RWPE2 (cell line): ENCODE measurements around the gene TRHDE.

Experiments
- ATAC-seq: fragments of 200-7000 bp; cut with Tn5 transposase; 3 replicates; pipeline ENCODE4 v1.9.1; 2021; ENCODE audit warnings: low read depth
- DNase-seq: peaks from one replicate; pipeline ENCODE4 v3.0.0-alpha.2; 2020; ENCODE audit warnings: low spot score
- H3K27ac ChIP-seq: fragments of 450-650 bp; 2 replicates; pipeline ENCODE4 v1.5.1; 2017; ENCODE audit warnings: mild to moderate bottlenecking; ENCODE audit not compliant: poor library complexity, severe bottlenecking
- H3K27me3 ChIP-seq: fragments of 250-450 bp; sonication (Bioruptor Pico); 2 replicates; pipeline ENCODE4 v1.5.1; 2021; ENCODE audit warnings: mild to moderate bottlenecking, moderate library complexity; ENCODE audit not compliant: insufficient read depth, poor library complexity, severe bottlenecking
- H3K36me3 ChIP-seq: fragments of 250-450 bp; sonication (Bioruptor Pico); 2 replicates; pipeline ENCODE4 v1.5.1; 2020; ENCODE audit warnings: low read depth, mild to moderate bottlenecking, moderate library complexity
- H3K4me1 ChIP-seq: fragments of 250-450 bp; sonication (Bioruptor Pico); 2 replicates; pipeline ENCODE4 v1.5.1; 2021; ENCODE audit warnings: mild to moderate bottlenecking, moderate library complexity; ENCODE audit not compliant: insufficient read depth, poor library complexity, severe bottlenecking
- H3K4me3 ChIP-seq: fragments of 250-450 bp; sonication (Bioruptor Pico); 2 replicates; pipeline ENCODE4 v1.5.1; 2021; ENCODE audit warnings: mild to moderate bottlenecking, moderate library complexity; ENCODE audit not compliant: severe bottlenecking
- H3K9me3 ChIP-seq: fragments of 250-450 bp; sonication (Bioruptor Pico); 2 replicates; pipeline ENCODE4 v1.5.1; 2021; ENCODE audit warnings: mild to moderate bottlenecking, moderate library complexity; ENCODE audit not compliant: severe bottlenecking
- TF ChIP-seq, protein P1 (sequence below): fragments of 450-650 bp; IDR thresholded peaks from one replicate; pipeline ENCODE4 v1.5.1; 2017; ENCODE audit warnings: mild to moderate bottlenecking, moderate library complexity; ENCODE audit not compliant: poor library complexity, severe bottlenecking

TRHDE gene

DNA sequence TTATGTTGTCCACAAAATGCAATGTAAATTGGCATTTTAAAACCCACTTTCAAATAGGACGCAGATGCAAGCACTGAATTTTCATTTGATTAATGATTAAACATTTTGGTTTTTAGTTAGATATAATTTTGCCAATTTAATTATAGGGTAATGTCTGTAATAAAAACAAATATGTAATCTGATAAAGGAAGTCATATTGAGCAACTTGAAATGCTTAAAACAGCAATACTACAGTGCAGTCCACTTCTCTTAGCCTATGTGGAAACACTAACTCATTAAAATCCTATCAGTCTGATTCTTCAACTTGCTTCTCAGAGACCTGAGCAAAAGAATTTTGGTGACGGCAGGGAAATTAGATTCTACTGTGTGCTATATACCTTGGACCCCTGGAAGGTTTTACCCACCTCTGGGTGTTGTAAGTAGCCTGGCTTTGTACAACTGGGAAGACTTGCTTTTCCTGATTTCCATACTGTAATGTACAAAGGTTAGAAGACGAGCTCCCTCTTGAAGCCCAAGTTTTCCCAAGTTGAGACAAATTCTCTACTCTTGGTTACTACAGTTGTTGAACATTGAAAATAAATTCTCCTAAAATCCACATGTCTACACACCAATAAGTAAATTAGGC is 4.1 kb downstream of the TRHDE start:
- Histone ChIP-seq H3K4me1 (no peaks in the 10 kb centered on the region), H3K9me3 (no peaks in the 10 kb centered on the region), H3K27me3 (peaks cover 92% of the 10 kb centered on the region), H3K4me3 (no peak overlapping the region), H3K27ac (no peak overlapping the region), H3K36me3 (no peaks in the 10 kb centered on the region)
- TF ChIP-seq, protein P1, sequence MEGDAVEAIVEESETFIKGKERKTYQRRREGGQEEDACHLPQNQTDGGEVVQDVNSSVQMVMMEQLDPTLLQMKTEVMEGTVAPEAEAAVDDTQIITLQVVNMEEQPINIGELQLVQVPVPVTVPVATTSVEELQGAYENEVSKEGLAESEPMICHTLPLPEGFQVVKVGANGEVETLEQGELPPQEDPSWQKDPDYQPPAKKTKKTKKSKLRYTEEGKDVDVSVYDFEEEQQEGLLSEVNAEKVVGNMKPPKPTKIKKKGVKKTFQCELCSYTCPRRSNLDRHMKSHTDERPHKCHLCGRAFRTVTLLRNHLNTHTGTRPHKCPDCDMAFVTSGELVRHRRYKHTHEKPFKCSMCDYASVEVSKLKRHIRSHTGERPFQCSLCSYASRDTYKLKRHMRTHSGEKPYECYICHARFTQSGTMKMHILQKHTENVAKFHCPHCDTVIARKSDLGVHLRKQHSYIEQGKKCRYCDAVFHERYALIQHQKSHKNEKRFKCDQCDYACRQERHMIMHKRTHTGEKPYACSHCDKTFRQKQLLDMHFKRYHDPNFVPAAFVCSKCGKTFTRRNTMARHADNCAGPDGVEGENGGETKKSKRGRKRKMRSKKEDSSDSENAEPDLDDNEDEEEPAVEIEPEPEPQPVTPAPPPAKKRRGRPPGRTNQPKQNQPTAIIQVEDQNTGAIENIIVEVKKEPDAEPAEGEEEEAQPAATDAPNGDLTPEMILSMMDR, result no peak
- ATAC-seq, result no peak
- no peak for DNase-seq

DNA sequence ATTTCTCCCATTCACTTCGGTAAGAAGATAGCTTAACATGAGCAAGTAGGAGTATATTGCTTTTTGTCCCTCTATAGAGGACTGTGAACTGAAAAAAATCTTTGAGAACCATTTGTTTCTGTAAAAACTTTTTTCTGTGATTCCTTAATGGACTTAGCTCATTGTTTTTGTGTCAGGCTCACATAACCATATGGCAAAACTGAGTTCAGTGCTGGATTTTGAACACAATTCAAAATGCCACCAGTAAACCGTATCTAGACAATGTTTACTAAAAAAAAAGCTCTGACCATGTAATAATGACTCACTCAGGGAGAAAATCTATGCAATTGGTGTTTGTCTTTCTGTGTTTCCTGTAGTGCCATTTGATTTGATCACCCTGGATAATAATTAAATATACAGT is 5.2 kb downstream of the TRHDE start:
- no peak for DNase-seq

DNA sequence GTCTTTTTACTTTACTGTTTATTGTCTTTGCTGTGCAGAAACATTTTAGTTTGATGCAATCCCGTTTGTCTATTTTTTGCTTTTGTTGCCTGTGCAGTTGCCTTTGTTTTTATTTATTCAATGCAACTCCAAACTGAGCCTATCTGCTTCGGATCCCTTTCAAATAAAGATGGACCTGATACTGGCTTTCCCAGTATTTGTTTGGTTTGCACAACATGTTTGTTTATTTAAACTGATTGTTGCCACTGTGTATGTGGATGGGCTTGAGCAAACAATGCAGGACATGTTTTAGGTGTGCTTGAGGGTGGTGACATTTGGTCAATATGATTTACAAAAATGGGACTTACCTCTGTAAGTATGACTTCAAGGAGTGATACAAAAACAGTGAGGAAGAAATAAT is 6.7 kb downstream of the TRHDE start:
- H3K27me3 ChIP-seq, result peaks cover 74% of the 10 kb centered on the region
- TF ChIP-seq, protein P1, result no peak
- no peaks in the 10 kb centered on the region for H3K4me1 ChIP-seq
- no peaks in the 10 kb centered on the region for H3K36me3 ChIP-seq
- DNase-seq (no peak), ATAC-seq (no peak)
- H3K9me3 ChIP-seq, result no peaks in the 10 kb centered on the region
- no peak overlapping the region for H3K4me3 ChIP-seq
- H3K27ac ChIP-seq, result no peak overlapping the region

More for the DNA sequence above, 5.2 kb downstream of the TRHDE start:
- TF ChIP-seq, protein P1, result no peak
- H3K27ac ChIP-seq, result no peak overlapping the region
- H3K4me1 ChIP-seq, result no peaks in the 10 kb centered on the region
- H3K36me3 ChIP-seq, result no peaks in the 10 kb centered on the region
- H3K4me3 ChIP-seq, result no peak overlapping the region
- H3K9me3 ChIP-seq, result no peaks in the 10 kb centered on the region
- no peak for ATAC-seq
- peaks cover 89% of the 10 kb centered on the region for H3K27me3 ChIP-seq

DNA sequence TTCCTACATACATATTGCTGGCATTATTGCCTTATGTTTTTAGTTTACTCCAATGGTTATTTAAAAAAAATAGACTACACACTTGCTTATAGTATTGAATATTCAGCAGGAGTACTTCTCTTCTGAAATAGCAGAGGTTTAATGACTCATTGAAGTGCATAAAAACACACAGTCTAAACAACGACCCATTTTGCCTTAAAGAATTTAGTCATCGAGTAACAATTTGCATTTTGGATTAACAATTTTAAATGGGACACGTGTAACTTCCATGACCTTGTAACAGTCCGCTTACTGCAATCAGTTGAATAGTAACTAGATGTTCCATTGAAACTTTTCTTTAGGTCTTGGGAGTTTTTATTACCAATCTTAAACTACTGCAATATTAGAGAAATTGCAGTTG is 9.0 kb downstream of the TRHDE start:
- Histone ChIP-seq H3K27me3 (peaks cover 59% of the 10 kb centered on the region), H3K9me3 (no peaks in the 10 kb centered on the region), H3K4me3 (no peak overlapping the region), H3K36me3 (no peaks in the 10 kb centered on the region), H3K4me1 (no peaks in the 10 kb centered on the region), H3K27ac (no peak overlapping the region)
- ATAC-seq, result no peak
- DNase-seq, result no peak
- TF ChIP-seq, protein P1, result no peak

DNA sequence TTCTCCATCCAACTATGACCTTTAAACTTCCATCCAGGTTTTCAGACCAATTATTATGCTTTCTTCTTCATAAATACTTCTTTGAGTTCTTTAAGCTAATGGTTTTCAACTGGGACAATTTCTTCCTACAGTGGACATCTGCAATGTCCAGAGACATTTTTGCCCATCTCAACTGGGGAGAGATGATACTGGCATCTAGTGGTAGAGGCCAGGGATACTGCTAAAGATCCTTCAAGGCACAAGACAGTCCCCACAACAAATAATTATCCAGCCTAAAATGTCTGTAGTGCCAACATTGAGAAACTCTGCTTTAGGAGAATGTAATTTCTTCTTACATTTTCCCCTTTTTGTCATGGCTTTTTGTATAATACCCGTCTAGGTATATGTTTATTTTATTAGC is 10.6 kb downstream of the TRHDE start:
- ATAC-seq, result peak; percentile 49; the same call in 1 of the 3 replicates
- no peaks in the 10 kb centered on the region for H3K36me3 ChIP-seq
- TF ChIP-seq, protein P1, result peak; percentile 45
- H3K4me1 ChIP-seq, result no peaks in the 10 kb centered on the region
- no peaks in the 10 kb centered on the region for H3K9me3 ChIP-seq
- no peak overlapping the region for H3K27ac ChIP-seq
- DNase-seq, result no peak
- no peak overlapping the region for H3K4me3 ChIP-seq
- peaks cover 43% of the 10 kb centered on the region for H3K27me3 ChIP-seq
